Sigmoid colon (tissue), 4 donors: ENCODE data around the gene C17orf100.

Experiments used
- CTCF ChIP-seq, 4 experiments: fragments of 450-650 bp in 3 of 4; fragments of 200-600 bp in 1 of 4; IDR thresholded peaks; one replicate each; pipeline ENCODE4 v1.5.1; 2016 to 2019; ENCODE audit warnings: antibody characterized with exemption in 4 of 4, mild to moderate bottlenecking in 3 of 4, moderate library complexity in 2 of 4
- EP300 ChIP-seq, 4 donors: sonication (generic); formaldehyde crosslinking; IDR thresholded peaks; one replicate each; pipeline ENCODE4 v1.6.1; 2017; ENCODE audit warnings: antibody characterized with exemption in 4 of 4
- POLR2A ChIP-seq, 2 donors: fragments of 450-650 bp; IDR thresholded peaks; one replicate each; pipeline ENCODE4 v1.6.1; 2016; ENCODE audit warnings: antibody characterized with exemption in 2 of 2, mild to moderate bottlenecking in 2 of 2, moderate library complexity in 2 of 2
- POLR2AphosphoS5 ChIP-seq, 4 donors: sonication (generic); formaldehyde crosslinking; IDR thresholded peaks; one replicate each; pipeline ENCODE4 v1.6.1; 2017; ENCODE audit warnings: antibody characterized with exemption in 4 of 4

- TF ChIP-seq CTCF (IDR thresholded peaks at IDR 0.05) (no peak), POLR2AphosphoS5 (IDR thresholded peaks at IDR 0.05) (no peak), POLR2A (IDR thresholded peaks at IDR 0.05) (no peak), EP300 (IDR thresholded peaks at IDR 0.05) (no peak)
Observed at GRCh38 chr17:6632530-6632929, 19.0 kb upstream of the C17orf100 start.
